Retinal pigment epithelial cell (primary cell): Measurements from ENCODE around the gene PCCA.

ENCODE experiments used
- DNase-seq: peaks from one replicate; pipeline ENCODE4 v3.0.0-alpha.2; 2010; ENCODE audit warnings: low read depth
- H3K4me3 ChIP-seq: 2 replicates; pipeline ENCODE4 v1.5.1; 2011; ENCODE audit warnings: mild to moderate bottlenecking, low read length, control low read depth, moderate library complexity
- TF ChIP-seq, protein P1 (sequence below): conservative IDR thresholded peaks from 2 replicates; pipeline ENCODE4 v1.5.1; 2011; ENCODE audit warnings: low read depth, low read length, control low read depth, inconsistent platforms

Gene PCCA

DNA sequence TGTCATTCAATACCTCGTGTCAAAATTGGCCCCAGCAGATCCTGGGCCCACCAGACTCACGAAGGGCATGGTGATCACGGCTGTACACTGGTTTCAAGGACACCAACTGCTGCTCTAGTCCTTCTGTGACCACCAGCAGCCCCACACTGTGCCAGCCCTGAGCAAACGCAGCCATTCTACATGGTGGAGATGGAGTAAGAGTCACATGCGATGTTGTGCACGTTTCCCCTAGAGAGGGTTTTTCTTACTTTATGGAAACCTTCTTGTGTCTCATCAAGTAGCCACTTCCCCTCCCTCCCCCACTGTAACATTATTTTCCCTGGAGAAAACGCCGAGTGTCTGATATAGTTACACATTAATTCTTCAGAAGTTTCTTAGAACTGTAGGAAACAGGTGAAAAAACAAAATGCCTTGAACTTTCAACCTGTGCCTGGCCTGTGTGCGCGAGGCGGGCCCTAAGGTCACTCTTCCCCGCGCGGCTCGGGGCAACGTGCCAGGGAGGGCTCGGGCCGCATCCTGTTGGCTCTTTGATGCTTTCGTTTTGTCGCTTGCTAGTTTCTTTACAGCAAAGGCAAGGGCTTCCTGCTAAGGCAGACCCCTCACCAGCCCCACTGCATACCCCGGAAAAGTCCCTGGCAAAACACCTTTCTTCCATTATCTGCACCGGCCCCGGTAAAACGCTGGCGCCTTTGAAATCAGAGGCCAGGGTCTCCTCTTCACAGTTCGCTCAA is 455.1 kb downstream of the PCCA start:
- H3K4me3 ChIP-seq = no peak overlapping the region
- TF ChIP-seq, protein P1, sequence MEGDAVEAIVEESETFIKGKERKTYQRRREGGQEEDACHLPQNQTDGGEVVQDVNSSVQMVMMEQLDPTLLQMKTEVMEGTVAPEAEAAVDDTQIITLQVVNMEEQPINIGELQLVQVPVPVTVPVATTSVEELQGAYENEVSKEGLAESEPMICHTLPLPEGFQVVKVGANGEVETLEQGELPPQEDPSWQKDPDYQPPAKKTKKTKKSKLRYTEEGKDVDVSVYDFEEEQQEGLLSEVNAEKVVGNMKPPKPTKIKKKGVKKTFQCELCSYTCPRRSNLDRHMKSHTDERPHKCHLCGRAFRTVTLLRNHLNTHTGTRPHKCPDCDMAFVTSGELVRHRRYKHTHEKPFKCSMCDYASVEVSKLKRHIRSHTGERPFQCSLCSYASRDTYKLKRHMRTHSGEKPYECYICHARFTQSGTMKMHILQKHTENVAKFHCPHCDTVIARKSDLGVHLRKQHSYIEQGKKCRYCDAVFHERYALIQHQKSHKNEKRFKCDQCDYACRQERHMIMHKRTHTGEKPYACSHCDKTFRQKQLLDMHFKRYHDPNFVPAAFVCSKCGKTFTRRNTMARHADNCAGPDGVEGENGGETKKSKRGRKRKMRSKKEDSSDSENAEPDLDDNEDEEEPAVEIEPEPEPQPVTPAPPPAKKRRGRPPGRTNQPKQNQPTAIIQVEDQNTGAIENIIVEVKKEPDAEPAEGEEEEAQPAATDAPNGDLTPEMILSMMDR = no peak
- no peak for DNase-seq

DNA sequence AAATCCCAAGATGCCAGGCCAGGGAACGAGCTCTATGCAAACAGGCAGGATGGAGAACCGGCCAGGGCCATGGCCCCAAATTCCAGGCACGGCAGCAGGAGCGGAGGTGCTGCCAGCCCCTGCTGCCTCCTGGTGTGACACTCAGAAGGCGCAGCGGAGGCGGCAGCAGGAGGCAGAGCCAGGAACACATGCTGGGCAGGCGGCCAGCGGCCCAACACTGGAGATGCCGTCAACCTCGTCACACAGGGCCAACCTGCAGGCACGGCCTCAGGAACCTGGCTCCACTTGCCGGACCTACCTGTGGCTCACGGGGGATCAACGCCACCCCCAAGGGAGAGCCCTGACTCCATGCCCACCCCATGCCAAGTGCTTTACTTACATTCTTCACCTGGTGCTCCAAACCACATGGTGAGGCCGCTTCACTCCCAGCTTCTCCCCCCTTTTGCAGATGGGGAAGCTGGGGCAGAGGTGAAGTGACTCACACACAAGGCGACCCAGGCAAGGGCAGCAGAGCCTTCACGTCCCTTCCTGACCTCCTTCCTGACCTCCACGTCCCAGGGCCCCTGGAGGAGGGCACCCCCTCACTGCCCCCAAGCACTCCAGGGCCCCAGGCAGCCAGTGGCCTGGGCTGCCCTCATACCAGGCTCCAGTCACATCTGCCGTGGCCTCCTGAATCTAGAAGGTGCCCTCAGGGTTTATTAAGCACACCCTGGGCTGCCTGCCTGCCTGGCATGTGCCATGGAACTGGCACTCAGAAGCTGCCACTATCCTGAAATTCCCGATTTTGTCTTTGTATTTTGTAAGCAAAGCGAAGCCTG is 456.2 kb downstream of the PCCA start:
- no peak for DNase-seq
- TF ChIP-seq, protein P1 = no peak
- H3K4me3 ChIP-seq = no peak overlapping the region

DNA sequence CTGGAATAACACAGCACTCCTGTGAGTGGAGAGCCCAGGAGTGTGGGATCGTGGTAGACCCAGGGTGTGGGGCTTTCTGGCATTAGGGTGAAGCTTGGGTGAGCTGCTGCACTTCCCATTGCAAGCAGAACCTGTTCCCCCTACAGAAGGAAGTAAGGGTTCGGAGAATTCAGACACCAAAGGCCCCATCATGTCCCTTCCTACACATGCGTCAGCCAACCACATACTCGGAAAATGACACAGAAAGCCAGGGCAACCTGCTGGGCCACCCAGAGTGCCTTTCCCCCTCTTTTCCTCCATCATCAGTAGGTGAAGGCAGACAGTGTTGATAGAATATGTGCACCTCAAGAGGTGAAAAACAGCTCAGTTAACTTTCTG is 456.8 kb downstream of the PCCA start:
- TF ChIP-seq, protein P1 = no peak
- no peak overlapping the region for H3K4me3 ChIP-seq
- no peak for DNase-seq

DNA sequence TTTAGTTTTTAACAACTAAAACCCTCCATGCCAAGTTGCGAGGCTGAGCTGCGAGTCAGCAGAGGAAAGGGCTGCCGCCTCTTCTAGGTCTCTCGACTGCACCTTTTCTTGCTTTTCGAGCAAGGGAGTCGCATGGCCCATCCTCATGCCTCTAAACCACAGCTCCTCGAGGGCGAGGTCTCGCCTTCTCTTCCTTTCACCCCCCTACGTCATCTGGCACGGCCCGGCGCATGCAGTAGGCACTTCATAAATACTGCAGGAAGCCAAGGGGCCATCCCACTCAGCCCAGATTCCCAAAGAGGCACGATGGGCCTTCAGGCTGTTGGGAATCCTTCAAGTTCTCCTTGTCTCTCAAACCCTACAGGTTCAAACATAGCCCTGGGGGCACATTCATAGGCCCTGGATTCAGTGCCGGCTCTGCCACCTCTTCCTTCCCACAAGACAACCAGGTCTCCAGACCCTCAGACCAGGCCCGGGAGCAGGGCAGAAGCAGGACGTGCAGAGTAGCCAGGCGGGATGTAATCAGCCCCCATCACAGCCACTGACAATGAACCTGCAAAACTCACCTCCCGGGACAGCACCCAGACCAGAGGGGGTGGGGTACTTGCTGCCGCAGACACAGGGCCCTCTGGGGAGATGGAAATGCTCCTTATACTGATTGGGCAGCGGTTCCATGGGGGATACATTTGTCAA is 458.0 kb downstream of the PCCA start:
- TF ChIP-seq, protein P1 = no peak
- DNase-seq = no peak
- no peak overlapping the region for H3K4me3 ChIP-seq

DNA sequence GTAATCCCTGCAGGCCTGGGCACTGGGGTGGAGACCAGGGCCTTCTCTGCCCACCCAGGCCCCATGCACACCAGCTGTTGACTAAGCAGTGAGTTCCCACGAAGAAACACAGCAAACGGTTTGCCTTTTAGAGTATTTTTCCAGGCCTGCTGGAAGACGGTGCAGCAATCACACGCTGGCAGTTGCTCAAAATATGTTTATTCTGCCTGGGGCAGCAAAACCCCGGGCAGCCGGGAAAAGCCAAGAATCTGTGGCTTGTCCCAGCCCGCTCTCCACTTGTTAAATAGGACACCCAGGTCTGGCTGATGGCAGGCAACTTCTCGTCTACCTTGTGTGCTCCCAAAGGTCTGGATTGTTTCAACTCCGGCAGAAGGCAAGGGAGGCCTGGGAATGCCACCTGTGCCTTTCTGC is 458.9 kb downstream of the PCCA start:
- TF ChIP-seq, protein P1 = no peak
- no peak for DNase-seq
- no peak overlapping the region for H3K4me3 ChIP-seq

DNA sequence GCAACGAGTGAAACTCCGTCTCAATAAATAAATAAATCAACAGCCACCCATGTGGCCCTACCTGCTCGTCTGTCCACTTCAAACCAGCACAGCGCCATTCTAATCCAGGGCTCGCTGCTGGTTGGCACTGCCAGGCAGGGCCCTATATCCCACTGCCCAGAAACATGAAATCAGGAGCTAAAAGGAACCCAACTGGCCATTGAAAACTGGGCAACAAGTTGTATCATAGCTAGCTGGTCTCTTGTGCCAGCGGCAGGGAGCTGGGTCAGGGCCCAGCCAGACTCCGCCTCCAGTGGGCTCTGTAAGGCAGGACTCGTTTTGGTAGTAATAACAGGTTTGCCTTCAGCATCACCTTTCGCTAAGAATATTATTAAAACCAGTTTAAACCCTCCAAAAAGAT is 460.4 kb downstream of the PCCA start:
- DNase-seq = no peak
- TF ChIP-seq, protein P1 = no peak
- H3K4me3 ChIP-seq = no peak overlapping the region
